HG02852 (cell line): Measurements from ENCODE around the gene ZNF575.
"Not testable (repeated sequence)": the region's sequence is repeated elsewhere in the genome, so short reads cannot be mapped to it uniquely, and the experiment has no call there.

Experiments
- ATAC-seq: cut with Tn5 transposase; IDR thresholded peaks from one replicate; pipeline ENCODE4 v1.9.1; 2021; ENCODE audit warnings: mild to moderate bottlenecking, moderate library complexity; ENCODE audit not compliant: unreplicated experiment

The ZNF575 gene

DNA sequence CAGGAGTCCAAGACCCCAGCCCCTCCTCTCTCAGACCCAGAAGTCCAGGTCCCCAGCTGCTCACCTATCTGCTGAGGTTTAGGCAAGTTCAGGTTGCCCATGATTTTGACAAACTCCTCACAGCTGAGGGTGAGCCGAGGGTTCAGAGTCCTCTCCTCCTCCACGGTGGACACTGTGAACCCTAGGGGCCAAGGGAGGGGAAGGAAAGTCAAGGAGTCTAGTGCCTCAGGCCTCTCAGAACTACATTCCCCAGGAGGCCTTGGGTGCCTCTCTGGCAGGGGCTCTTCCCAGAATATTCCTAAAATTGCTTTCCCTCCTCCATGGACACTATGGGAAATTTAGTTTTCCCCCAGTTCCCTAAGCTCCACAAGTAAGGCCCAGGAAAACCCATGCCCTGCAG is 25.1 kb upstream of the ZNF575 start:
- no peak for ATAC-seq

DNA sequence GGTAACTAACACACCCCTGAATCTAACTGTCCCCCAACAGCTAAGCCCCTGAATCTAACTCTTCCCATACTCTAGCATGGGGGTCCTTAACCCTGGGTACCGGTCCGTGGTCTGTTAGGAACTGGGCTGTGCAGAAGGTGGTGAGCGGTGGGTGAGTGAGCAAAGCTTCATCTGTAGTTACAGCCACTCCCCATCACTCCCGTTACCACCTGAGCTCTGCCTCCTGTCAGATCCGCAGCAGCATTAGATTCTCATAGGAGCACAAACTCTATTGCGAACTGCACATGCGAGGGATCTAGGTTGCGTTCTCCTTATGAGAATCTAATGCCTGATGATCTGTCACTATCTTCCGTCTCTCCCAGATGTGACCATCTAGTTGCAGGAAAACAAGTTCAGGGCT is 22.3 kb upstream of the ZNF575 start:
- ATAC-seq: no peak

DNA sequence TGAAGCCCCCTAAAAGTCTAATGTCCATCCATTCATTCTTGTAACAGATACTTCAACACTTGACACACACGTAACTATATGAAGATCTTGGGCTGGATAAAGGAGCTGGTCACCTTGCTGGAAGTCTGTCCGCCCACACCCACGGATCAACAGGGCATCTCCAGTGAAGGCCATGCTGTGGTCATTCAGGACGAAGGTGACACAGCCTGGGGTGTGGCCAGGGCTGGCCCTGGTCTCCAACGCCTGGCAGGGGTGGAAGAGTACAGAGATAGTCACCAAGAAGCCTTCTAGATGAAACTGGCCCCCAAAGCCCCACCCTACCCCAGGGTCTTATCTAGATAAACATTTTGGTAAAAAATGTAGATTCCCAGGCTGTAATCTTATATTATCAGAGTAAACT is 21.7 kb upstream of the ZNF575 start:
- no peak for ATAC-seq

DNA sequence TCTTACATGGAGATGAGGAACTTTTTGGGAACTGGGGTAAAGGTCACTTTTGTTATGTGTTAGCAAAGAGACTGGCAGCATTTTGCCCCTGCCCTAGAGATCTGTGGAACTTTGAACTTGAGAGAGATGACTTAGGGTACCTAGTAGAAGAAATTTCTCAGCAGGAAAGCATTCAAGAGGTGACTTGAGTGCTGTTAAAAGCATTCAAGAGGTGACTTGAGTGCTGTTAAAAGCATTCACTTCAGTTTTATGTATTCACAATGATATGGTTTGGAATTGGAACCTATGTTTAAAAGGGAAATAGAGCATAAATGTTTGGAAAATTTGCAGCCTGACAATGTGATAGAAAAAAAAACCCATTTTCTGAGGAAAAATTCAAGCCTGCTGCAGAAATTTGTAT is 20.6 kb upstream of the ZNF575 start:
- ATAC-seq: not testable (repeated sequence)

DNA sequence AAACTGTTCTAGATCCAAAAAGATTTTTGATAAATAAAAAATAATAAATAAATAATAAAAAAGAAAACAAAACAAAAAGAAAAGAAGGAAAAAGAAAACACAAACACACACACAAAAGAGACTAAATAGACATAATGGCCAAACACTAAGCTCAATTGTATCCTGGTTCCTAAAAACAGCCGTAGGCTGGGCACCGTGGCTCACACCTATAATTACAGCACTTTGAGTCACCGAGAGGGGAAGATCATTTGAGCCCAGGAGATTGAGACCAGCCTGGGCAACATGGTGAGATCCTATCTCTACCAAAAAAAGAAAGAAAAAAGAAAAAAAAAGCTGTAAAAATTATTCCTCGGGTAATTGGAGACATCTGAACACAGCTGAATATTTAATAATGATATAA is 14.9 kb upstream of the ZNF575 start:
- ATAC-seq: no peak

DNA sequence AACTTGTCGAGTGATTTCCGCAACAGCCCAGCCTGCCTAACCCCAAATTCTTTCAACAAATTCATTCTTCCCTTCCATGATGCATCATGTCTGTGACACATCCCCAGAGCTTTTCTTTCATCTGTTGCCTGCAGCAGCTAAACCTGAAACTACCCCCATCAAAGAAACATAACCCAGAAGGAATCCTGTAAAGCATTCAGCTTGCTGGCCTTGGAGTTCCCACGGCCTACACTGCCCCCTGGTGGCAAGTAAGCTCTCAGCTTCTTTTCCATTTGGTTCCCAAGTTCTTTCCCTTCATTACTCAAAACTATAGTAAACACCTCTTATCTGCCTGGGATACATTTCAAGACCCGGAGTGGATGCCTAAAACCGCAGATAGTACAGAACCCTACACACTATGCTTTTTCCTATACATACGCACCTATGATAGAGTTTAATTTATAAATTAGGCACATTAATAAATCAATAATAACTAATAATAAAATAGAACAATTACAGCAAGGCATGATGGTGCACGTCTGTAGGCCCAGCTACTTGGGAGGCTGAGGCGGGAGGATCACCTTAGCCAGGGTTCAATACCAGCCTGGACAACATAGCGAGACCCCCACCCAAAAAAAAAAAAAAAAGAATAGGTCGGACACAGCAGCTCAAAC is 13.4 kb upstream of the ZNF575 start:
- no peak for ATAC-seq

DNA sequence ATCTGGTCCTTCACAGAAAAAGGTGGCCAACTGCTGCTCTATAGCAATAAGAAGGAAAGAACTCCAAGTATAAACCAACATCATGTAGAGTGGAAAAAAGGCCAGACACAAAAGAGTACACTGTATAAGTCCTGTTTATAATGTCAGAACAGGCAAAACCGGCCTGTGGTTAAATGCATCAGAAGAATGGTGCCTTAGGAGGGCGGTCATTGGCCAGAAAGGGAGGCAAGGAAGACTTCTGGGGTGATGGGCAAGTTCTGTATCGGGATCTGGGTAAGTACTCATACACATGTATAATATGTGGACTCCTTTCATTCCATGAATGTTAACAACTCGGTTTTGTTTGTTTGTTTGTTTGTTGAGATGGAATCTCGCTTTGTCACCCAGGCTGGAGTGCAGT is 10.1 kb upstream of the ZNF575 start:
- no peak for ATAC-seq

DNA sequence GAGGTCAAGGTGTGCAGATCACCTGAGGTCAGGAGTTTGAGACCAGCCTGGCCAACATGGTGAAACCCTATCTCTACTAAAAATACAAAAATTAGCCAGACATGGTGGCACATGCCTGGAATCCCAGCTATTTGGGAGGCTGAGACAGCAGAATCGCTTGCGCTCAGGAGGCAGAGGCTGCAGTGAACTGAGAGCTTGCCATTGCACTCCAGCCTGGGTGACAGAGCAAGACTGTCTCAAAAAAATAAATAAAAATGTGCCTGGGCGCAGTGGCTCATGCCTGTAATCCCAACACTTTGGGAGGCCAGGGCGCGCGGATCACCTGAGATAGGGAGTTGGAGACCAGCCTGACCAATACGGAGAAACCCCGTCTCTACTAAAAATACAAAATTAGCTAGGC is 9.3 kb upstream of the ZNF575 start:
- ATAC-seq: not testable (repeated sequence)

DNA sequence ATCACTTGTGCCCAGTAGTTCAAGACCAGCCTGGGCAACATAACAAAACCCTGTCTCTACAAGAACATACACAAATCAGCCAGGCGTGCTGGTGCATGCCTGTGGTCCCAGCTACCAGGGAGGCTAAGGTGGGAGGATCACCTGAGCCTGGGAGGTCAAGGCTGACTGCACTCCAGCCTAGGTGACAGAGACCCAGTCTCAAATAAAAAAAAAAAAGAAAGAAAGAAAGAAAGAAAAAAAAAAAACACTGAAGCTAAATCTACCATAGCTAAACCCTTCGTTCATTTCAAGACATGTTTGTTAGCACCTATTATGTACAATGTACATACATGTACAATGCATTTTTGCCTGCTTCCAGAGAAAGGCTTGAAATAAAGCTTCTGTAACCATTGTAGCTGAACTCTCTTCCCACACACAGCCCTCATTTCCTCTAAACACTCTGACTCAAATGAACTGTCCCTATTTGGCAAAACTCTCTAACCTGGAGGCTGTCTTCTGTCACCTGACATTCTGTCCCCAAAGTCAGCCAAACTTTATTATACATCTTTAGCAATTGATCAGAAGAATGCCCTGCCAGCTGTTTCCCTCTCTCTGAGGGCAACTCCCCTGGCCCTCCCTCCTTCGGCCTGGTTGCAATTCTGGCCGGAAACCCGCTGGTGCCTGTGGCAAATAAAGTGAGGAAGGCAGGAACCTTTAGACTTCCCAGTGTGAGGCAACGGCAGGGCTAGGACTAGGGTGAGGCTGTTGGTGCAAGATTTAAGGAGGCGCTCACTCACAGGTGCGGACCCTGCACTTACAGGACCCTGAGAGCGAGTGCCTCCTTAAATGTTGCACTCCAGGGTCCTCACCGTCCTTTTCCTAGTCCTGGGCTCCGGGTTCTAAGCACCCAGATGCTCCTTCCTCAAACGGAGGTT is 7.8 kb upstream of the ZNF575 start:
- no peak for ATAC-seq

DNA sequence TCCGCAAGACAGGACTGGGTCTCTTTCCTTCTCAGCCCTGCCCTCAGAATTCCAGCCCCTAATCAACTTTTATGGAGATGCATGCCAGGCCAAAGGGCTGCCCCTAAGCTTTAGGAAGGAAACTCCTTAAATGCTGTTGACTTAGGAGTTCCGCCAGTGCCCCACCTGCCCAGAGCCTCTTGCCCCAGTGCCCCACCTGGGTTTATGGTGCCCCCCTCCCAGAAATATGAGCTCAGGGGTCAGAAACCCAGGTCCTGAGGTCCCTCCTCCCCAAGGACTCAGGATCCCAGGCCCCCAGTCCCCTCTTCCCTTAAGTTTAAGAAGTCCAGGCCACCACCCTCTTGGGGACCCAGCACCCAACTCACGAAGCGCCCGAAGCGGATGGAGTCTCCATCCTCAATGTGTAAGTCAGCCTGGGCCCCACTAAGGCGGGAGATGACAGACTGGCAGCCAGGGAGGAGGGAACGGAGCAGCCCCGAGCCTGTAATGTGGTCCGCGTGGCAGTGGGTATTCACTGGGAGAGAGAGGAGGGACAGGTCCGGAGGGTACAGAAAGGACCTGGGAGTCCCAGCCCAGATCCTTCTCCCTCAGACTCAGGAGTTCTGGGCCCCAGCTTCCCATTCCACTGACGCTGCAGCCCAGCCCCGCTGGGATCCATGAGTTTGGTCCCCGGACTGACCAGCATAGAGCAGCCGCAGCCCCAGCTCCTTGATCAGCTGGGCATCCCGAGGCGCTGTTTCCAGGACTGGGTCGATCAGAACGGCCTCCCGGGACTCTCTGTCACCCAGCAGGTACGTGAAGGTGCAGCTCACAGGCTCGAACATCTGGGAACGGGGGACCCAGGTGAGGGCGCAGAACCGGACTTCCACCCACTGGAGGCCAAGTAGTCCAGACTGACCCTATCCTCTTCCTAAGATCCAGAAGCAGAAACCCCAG is 6.9 kb upstream of the ZNF575 start:
- ATAC-seq: no peak

DNA sequence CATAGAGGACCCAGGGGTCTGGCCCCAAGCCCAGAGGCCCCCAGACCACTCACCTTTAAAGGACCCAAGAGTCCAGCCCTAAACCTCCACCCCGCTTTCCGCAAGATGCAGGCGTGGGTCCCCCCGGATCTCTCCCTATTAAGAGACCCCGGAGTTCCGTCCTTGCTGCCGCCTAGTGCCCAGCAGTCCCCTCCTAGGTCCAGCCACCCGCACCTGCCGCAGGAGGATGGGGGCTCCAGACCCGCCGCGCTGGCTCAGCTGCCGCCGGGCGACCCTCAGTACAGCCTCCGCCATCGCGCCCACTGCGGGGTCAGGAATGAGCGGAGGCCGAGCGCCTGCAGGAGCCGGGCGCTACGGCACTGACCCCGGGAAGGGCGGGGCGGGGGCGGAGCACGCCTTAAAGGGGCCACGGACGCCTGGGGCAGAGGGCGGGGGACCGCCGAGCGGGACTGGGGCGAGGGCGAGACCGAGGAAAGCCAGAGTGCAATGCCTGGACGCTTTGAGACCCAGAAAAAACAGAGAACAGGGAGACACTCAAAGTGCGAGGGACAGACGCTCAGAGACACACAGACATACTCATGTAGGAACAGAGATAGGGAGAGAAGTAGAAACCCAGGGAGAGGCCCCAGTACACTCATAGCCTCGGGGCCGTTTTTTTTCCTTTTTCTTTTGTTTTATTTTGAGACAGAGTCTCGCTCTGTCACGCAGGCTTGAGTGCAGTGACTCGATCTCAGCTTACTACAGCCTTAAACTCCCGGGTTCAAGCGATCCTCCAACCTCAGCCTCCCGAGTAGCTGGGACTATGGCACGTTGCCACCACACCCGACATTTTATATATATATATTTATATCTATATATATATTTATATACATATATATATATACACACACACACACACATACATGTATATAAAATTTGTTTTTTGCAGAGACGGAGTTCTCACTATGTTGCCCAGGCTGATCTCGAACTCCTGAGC is 5.8 kb upstream of the ZNF575 start, which contains the start of gene ETHE1:
TSS of gene ETHE1 (minus strand) at position 318 of the 976 bp plus-strand sequence. CDS start at position 294, 24 bp downstream.
- ATAC-seq: peak; percentile 65

DNA sequence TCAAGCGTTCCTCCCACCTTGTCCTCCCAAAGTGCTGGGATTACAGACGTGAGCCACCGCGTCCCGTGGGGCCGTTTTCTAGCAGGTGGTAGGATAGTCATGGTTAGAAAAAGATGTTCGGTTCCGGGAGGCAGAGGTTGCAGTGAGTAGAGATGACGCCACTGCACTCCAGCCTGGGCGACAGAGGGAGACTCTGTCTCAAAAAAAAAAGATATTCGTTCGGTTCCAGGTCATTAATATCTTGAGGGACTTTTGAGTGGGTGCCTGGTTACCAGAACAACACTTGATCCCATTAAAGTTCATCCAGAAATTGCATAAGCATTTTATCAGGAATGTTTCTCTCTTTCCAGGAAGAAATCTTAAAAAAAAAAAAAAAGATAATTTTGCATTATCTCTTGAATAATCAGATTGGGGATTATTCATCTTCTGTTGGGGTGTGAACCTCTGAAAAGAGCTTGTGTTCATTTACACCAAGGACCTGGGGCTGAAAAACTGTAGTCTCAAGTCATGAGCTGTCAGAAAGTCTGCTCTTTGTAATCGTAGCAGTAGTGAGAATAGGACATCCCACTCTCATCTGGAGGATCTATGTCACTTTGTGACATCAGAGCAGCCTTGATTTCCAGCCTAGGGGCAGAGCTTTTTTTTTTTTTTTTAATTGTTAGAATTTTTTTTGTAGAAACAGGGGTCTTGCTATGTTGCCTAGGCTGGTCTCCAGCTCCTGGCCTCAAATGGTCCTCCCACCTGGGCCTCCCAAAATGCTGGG is 4.9 kb upstream of the ZNF575 start:
- ATAC-seq: no peak

DNA sequence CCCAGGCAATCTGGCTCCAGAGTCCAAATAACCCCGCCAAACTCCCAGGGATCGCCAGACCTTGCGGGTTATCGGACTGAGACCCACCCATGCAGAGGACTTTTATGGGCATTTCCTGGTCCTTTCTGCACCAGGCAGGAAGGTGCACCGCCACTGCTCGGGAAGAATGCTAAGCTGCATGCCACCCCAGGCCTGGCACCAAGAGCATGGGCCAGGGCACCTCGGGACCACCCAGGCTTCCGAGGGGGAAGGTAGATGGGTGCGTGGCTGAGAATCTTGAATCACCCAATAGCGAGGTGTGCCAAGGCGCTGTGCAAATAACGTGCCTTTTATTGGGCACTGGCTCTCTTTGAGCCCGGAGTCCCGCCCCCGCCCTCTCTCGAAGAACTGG is 422 bp upstream of the ZNF575 start:
- ATAC-seq: no peak

DNA sequence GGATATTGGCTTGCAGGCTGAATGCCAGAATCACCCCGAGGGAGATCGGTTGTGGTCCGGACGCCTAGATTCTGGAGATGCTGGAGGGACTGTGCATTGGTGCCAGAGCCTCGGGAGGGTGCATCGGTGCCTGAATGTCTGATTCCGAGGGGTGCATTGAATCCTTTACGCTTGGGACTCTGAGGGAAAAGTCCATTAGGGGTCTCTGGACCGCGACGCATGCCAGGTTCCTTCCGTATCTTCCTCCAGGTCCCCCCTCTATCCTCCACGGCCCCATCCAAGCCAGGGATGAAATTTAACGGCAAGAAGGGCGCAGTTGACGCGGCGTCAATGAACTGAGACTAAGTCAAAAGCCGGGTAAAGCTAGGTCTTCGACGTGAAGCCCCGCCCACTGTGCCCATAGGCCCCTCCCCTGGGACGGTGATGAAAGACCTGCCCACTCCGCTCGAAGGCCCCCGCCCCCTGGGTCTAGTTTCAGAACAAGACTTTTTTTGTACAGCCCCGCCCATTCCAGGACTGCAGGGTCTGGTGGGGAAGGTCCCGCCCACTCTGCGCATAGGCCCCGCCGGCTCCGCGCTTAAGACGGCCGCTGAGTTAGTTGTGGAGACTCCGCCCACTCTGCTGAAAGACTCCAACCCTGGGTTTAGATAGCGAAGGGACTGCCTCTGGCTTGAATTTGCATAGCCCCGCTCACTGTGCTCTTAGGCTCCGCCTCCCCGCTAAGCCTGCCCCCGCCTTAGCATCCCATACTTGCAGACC is 737 bp downstream of the ZNF575 start:
- peak; percentile 63 for ATAC-seq

DNA sequence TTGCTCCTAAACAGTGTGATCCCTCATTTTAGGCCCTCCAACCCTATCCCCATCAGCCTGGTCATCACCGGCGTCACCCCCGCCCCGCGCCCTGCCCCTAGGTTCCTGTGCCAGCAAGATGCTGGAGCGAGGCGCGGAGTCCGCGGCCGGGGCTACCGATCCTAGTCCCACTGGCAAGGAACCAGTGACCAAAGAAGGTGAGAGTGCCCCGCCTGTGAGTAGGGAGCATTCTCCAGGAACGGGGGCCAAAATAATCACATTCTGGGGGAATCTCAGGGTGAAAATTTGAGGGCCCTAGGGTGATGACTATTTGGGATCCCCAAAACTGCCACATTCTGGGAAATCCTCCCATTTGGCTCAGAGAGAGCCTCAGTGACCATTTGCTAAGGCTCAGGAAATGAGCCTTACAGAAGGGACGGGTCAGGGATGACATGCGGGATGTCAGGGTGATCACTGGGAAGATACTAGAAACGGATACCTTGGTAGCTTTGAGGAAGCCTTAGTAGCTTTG is 1.4 kb downstream of the ZNF575 start:
- ATAC-seq: no peak

DNA sequence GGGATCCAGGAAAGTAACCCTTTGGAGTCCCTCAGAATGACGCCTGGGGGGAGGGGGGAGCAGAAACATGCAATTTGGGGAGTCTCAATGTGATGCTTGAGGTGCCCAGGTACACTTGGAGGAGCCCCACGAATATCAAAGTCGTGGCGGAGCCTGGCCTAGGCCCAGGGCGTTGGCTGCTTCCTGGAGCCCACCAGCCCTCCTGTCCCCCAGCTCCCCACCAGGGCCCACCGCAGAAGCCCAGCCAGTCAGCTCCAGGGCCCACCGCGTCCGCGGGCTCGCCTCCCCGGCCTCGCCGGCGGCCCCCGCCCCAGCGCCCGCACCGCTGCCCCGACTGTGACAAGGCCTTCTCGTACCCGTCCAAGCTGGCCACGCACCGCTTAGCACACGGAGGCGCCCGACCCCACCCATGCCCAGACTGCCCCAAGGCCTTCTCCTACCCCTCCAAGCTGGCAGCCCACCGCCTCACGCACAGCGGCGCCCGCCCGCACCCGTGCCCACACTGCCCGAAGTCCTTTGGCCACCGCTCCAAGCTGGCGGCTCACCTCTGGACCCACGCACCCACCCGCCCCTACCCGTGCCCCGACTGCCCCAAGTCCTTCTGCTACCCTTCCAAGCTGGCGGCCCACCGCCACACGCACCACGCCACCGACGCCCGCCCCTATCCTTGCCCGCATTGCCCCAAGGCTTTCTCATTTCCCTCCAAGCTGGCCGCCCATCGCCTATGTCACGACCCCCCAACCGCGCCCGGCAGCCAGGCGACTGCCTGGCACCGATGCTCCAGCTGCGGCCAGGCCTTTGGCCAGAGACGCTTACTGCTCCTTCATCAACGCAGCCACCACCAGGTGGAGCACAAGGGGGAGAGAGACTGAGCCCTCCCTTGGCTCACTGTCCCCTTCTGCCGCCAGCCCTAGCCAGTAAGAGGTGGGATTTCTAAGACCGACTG is 2.1 kb downstream of the ZNF575 start:
- ATAC-seq: no peak

DNA sequence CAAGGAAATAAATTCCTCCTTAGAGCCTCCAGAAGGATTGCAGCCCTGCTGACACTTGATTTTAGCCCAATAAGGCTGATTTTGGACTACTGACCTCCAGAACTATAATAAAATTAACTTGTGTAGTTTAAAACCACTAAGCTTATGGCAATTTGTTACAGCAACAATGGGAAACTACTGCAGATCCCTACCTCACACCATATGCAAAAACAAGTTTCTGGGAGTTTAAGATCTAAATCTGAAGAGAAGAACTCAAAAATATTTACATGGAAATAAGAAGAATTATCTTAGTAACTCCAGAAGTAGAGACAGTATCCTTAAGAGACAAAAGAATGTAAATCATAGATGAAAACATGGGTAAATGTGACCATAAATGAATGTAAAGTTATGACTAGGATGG is 5.9 kb downstream of the ZNF575 start:
- ATAC-seq: no peak
